ENCODE data around the gene ITGA1.
A peak's percentile ranks its signal among the peaks of the same experiment; 100 is the strongest.
"Not testable (repeated sequence)": the region's sequence is repeated elsewhere in the genome, so short reads cannot be mapped to it uniquely, and the experiment has no call there.

The ITGA1 gene

GRCh38 chr5:52865991-52866390 lies 78.3 kb downstream of the ITGA1 start:
- DNase-seq (ENCODE audit: low spot score), result not testable (repeated sequence)

- DNase-seq (ENCODE audit: low spot score), result no peak
Measured at GRCh38 chr5:52867809-52868208, 80.1 kb downstream of the ITGA1 start.

GRCh38 chr5:52868417-52868816 lies 80.7 kb downstream of the ITGA1 start:
- DNase-seq (ENCODE audit: low spot score), result no peak

- DNase-seq (ENCODE audit: low spot score), result no peak
Measured at GRCh38 chr5:52869391-52869790, 81.7 kb downstream of the ITGA1 start.

GRCh38 chr5:52870448-52870847 lies 82.7 kb downstream of the ITGA1 start:
- DNase-seq (ENCODE audit: low spot score), result peak; percentile 4

GRCh38 chr5:52875827-52876226 lies 88.1 kb downstream of the ITGA1 start:
- no peak for DNase-seq (ENCODE audit: low spot score)

- DNase-seq (ENCODE audit: low spot score), result no peak
Measured at GRCh38 chr5:52876456-52876855, 88.7 kb downstream of the ITGA1 start.

GRCh38 chr5:52878656-52879055 lies 90.9 kb downstream of the ITGA1 start:
- no peak for DNase-seq (ENCODE audit: low spot score)

GRCh38 chr5:52880541-52880940 lies 92.8 kb downstream of the ITGA1 start:
- DNase-seq (ENCODE audit: low spot score), result no peak

- no peak for DNase-seq (ENCODE audit: low spot score)
Measured at GRCh38 chr5:52881468-52881867, 93.8 kb downstream of the ITGA1 start.

- no peak for DNase-seq (ENCODE audit: low spot score)
Measured at GRCh38 chr5:52883110-52883509, 95.4 kb downstream of the ITGA1 start.

- no peak for DNase-seq (ENCODE audit: low spot score)
Measured at GRCh38 chr5:52884453-52884852, 96.7 kb downstream of the ITGA1 start.

- DNase-seq (ENCODE audit: low spot score), result no peak
Measured at GRCh38 chr5:52885614-52886013, 97.9 kb downstream of the ITGA1 start.

- DNase-seq (ENCODE audit: low spot score), result no peak
Measured at GRCh38 chr5:52886206-52886605, 98.5 kb downstream of the ITGA1 start.

GRCh38 chr5:52887066-52887465 lies 99.3 kb downstream of the ITGA1 start:
- DNase-seq (ENCODE audit: low spot score), result no peak

- DNase-seq (ENCODE audit: low spot score), result no peak
Measured at GRCh38 chr5:52888363-52888762, 100.6 kb downstream of the ITGA1 start.

GRCh38 chr5:52892242-52892878 lies 104.6 kb downstream of the ITGA1 start:
- DNase-seq (ENCODE audit: low spot score), result no peak

- no peak for DNase-seq (ENCODE audit: low spot score)
Measured at GRCh38 chr5:52893105-52893504, 105.4 kb downstream of the ITGA1 start.

GRCh38 chr5:52893863-52894262 lies 106.1 kb downstream of the ITGA1 start:
- DNase-seq (ENCODE audit: low spot score), result no peak

- DNase-seq (ENCODE audit: low spot score), result no peak
Measured at GRCh38 chr5:52894451-52894850, 106.7 kb downstream of the ITGA1 start.

GRCh38 chr5:52895075-52895474 lies 107.4 kb downstream of the ITGA1 start:
- DNase-seq (ENCODE audit: low spot score), result no peak

GRCh38 chr5:52895572-52896413 lies 108.1 kb downstream of the ITGA1 start:
- DNase-seq (ENCODE audit: low spot score), result no peak

GRCh38 chr5:52896534-52897237 lies 109.0 kb downstream of the ITGA1 start:
- no peak for DNase-seq (ENCODE audit: low spot score)
